Measurements from ENCODE around the gene BICD1.
"Not testable (repeated sequence)": the region's sequence is repeated elsewhere in the genome, so short reads cannot be mapped to it uniquely, and the experiment has no call there.

The BICD1 gene

GRCh38 chr12:32249777-32250176, 143.1 kb downstream of the BICD1 start:
- DNase-seq, result no peak

GRCh38 chr12:32252199-32253073, 145.8 kb downstream of the BICD1 start:
- DNase-seq, result no peak

DNA sequence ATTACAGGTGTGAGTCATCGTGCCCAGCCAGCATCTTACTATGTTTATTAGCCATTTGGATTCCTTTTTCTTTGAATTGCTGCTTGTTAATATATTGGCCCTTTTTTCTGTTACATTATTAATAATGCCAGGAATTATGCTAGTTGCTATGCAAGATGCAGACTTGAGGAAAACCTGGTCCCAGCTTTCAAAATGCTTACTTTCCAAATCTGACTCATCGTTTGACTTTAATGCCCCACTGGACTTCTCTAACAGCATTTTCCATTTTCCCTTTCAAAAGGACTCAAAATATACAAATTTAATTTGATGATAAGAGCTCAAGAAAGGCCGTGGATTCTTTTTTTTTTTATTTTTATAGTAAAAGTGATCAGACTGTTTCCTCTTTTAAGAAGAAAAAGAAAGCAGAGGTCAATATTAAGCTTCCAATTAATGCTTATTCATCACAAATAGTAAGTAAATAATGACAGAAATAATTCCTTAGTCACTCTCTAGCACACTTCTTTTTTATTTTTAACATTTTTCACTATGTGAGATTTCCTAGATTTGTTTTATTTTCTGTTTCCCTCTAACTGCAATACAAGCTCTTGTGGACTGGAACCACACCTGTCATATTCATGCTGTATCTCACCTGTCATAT, 146.6 kb downstream of the BICD1 start:
- DNase-seq, result no peak

- no peak for DNase-seq
These were observed 147.8 kb downstream of the BICD1 start for GRCh38 chr12:32254260-32254956.

DNA sequence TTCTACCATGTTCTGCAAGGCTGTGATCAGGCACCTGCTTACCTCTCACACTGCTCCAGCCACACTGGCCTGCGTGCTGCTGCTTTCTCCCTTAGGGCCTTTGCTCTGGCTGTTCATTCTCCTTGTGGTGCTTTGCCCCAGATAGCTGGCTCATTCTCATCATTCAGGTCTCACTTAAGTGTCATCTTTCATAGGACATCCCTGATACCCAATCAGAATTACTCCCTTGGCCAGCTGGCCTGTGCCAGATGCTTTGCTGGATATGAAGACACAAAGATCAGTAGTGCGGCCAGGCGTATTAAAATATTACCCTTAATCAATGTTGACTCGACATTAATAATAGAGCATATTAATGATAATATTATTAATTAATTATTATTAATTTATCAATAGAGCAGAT, 148.9 kb downstream of the BICD1 start:
- no peak for DNase-seq

DNA sequence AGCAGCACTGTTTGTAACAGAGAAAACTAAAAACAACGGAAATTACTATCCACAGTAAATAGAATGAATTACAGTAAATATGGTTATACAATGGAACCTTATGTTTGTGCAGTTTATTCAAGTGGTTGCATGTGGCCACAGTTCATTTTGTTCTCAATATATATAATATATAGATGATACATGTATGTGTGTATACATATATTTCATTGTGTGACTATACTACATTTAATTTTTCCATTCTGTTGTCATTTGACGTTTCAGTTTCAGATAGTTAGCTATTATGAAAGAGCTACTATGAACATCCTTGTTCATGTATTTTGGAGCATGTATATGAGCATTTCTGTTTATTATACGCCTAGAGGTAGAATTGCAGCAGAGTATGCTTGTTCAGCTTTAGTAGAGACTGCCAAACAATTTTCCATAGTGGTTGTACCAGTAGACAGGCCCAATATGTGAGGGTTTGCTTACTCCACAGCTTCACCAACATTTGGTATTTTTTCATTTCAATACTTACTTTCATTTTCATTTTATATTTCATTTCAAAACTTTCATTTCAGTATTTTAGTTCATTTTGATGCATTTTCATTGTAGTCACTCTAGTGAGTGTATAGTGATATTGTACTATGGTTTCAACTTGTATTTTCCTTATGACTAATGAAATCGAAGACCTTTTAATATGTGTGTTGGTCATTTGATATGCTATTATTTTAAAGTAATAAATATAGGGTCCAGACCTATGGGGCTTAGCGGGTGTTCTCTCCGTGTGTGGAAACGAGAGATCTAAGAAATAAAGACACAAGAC, 151.2 kb downstream of the BICD1 start:
- no peak for DNase-seq

DNA sequence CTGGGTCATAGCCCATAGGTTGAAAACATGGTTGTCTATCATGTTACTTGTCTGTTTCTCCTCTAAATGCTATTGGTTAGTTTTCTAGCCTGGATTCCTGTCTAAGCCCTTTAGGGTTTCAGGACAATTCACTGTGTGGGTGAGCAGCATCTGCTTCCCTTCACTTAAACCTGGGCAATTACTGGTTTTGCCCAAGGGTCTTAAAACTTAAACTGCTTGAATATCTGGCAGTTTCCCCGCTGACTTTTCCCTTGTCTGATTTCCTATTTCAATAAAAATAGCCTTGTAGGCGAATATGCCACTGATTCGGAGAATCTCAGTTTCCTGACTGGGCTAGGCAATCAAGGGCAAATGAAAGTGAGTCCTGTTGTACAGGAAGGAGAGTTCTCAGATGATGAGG, 154.0 kb downstream of the BICD1 start:
- no peak for DNase-seq

- DNase-seq, result no peak
These were observed 155.0 kb downstream of the BICD1 start for GRCh38 chr12:32261638-32262037.

DNA sequence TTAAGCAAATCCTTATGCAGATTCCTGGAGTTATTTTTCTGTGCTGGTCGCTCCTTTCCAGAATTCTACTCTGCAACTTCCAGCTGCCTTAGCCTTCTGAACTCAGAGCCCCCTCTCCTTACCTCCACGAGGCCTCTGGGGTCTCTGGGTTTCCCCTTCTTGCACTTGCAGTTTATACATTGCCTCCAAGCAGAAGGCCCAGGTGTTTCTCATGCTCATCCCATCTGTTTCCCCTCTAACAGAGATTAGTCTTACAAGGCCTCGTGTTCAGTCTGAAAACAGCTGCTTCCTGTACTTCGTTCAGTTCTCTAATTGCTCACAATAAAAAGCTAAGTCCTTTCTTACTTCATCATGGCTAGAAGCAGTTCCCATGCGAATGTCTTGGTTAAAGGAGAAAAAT, 158.3 kb downstream of the BICD1 start:
- no peak for DNase-seq

- DNase-seq, result no peak
These were observed 158.8 kb downstream of the BICD1 start for GRCh38 chr12:32265456-32265855.

- no peak for DNase-seq
These were observed 159.3 kb downstream of the BICD1 start for GRCh38 chr12:32265951-32266350.

GRCh38 chr12:32266756-32267155, 160.1 kb downstream of the BICD1 start:
- DNase-seq, result no peak

DNA sequence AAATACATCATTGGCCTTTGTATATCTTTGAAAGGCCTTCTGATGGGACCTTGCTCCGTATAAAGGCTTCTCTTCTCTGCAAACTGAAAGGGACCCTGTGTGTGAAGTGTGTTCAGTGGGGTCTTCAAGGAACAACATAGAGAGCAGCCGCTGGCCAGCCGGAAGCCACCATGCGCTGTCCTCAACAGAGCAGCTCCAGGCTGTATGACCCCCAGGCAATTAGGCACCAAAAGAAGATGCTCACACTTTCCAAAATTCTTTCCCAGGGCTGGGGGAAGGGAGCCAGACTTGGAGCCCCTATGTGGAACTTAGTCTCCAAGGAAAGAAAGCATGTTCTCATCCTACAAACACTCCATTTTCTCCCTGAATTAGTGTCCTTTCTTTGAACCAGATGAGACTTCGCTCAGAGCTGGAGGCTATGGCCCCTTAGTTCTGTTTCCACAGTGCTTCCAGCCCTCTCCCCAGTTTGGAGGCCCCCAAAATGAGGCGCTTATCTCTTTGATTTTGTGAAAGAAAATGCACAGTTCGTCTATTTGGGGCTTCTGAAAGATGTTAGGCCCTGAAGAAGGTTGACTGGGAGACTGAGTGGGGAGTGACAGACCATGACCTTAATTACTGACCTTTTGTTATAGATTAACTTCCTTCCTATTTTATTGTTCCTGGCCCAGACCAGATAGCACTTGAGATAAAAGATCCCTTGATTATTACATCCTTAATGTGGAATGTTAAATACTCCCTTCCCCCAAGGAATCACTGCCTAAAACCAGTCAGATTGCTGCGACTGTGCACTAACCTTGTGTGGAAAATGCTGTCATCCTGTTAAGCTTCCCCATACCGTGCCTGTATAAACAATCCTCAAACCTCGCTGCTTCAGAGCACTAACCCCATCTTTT, 164.4 kb downstream of the BICD1 start:
- no peak for DNase-seq

GRCh38 chr12:32272465-32272864, 165.8 kb downstream of the BICD1 start:
- no peak for DNase-seq

DNA sequence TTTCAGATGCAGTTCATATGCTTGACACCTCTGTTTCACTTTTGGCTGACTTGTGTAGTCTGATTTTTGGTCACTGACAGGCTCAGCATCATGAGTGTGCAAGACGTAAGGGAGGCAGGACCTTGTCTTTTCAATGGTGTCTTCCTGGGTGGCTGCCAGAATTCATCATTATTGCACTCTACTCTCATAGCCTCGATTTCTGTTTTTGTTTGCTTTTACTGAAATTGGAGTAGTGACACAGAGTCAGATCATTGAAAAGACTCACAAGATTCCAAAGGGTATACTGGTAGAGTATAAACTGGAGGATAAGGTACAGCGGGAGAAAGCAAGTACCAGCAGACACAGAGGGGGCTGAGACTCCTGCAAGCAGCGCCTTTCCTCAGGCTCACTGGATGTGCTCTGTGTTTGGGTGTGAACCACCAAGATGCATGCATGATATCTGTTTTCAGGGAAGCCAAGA, 166.4 kb downstream of the BICD1 start:
- DNase-seq, result no peak

DNA sequence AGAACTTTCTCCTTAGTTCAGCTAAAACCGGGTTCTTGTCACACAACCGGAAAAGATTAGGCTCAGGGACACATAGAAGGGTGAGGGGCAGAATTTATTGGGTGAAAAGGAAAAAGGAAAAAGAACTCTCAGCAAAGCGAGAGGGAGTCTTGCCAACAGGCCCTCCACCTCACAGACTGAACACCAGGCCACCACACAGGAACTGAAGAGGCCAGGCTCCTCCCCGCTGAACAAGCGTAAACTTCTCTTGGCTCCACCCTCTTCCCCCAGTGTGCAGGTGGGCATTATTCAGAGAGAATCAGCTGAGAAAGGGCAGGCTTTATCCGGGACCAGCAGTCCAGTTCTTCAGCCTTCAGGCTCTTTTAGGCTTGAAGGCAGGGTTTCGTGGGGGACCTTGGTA, 167.1 kb downstream of the BICD1 start:
- DNase-seq, result no peak

GRCh38 chr12:32274665-32275064, 168.0 kb downstream of the BICD1 start:
- DNase-seq, result no peak

DNA sequence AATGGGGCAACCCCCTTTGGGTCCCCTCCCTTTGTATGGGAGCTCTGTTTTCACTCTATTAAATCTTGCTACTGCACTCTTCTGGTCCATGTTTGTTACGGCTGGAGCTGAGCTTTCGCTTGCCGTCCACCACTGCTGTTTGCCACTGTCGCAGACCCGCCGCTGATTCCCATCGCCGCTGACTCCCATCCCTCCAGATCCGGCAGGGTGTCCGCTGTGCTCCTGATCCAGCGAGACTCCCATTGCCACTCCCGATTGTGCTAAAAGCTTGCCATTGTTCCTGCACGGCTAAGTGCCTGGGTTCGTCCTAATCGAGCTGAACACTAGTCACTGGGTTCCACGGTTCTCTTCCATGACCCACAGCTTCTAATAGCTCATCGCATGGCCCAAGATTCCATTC, 168.9 kb downstream of the BICD1 start:
- not testable (repeated sequence) for DNase-seq

DNA sequence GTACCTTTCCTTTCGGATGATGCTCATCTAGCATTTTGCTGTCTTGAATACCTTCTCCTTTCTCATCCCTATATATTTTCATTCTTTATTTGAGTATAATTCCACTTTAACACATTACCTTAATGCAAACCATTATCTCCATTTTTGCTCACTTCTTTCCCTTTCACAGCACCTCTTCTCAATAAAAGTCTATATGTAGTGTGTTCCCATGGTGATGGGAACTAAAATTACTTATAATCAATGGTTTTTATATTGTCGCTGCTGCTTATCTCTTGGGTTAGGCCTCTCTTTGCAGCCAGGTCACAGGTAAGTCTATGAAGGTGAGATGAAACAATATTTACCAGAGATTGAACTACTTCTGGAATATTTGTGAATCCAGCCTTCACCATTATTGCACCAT, 171.1 kb downstream of the BICD1 start:
- no peak for DNase-seq

- no peak for DNase-seq
These were observed 174.5 kb downstream of the BICD1 start for GRCh38 chr12:32281098-32281497.

DNA sequence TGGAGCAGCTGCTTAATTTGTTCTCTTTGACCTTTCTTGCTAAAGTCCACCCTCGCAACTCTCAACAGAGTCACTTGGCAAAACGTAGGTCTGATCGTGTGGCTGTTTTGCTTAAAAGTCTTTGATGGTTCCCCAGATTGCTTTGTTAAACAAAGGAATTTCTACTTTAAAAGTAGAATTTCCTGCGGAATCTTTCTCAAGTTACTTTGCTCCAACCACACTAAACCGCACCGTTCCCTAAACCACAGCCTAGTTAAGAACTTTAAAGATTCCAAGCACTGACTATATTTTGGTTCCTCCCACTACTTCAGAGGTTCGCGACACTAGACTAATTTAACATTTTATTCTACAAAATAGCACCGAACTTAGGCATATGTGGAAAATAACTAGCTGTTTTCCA, 177.9 kb downstream of the BICD1 start:
- no peak for DNase-seq

GRCh38 chr12:32285021-32285420, 178.4 kb downstream of the BICD1 start:
- no peak for DNase-seq

All from SHP77 (cell line).